ENCODE measurements around the gene PLEKHM2.

Gene PLEKHM2

GRCh38 chr1:15717418-15718125 is 33.5 kb downstream of the PLEKHM2 start:
- DNase-seq: no peak
- TF ChIP-seq GATA1 (IDR thresholded peaks at IDR 0.05; ENCODE audit: low read depth, low read length) (no peak), POLR2A (IDR thresholded peaks at IDR 0.05; ENCODE audit: low read length) (no peak)

GRCh38 chr1:15718199-15718601 is 34.1 kb downstream of the PLEKHM2 start:
- TF ChIP-seq GATA1 (IDR thresholded peaks at IDR 0.05; ENCODE audit: low read depth, low read length) (no peak), POLR2A (IDR thresholded peaks at IDR 0.05; ENCODE audit: low read length) (no peak)

GRCh38 chr1:15719381-15720120 is 35.4 kb downstream of the PLEKHM2 start:
- no peak for TF ChIP-seq POLR2A (IDR thresholded peaks at IDR 0.05; ENCODE audit: low read length)
- no peak for TF ChIP-seq GATA1 (IDR thresholded peaks at IDR 0.05; ENCODE audit: low read depth, low read length)
- peak in 1 of 2 experiments; percentile 19 for DNase-seq

More at GRCh38 chr1:15718199-15718601, 34.1 kb downstream of the PLEKHM2 start:
- no peak for DNase-seq

- DNase-seq: no peak
- TF ChIP-seq GATA1 (IDR thresholded peaks at IDR 0.05; ENCODE audit: low read depth, low read length): no peak
- TF ChIP-seq POLR2A (IDR thresholded peaks at IDR 0.05; ENCODE audit: low read length): no peak
Observed at GRCh38 chr1:15720861-15721260, 36.7 kb downstream of the PLEKHM2 start.

- DNase-seq: no peak
- TF ChIP-seq POLR2A (IDR thresholded peaks at IDR 0.05; ENCODE audit: low read length): no peak
- no peak for TF ChIP-seq GATA1 (IDR thresholded peaks at IDR 0.05; ENCODE audit: low read depth, low read length)
Observed at GRCh38 chr1:15722411-15722810, 38.3 kb downstream of the PLEKHM2 start.

- TF ChIP-seq POLR2A (IDR thresholded peaks at IDR 0.05; ENCODE audit: low read length) (no peak), GATA1 (IDR thresholded peaks at IDR 0.05; ENCODE audit: low read depth, low read length) (no peak)
- no peak for DNase-seq
Observed at GRCh38 chr1:15722836-15723532, 38.9 kb downstream of the PLEKHM2 start.

- DNase-seq: no peak
- TF ChIP-seq POLR2A (IDR thresholded peaks at IDR 0.05; ENCODE audit: low read length) (no peak), GATA1 (IDR thresholded peaks at IDR 0.05; ENCODE audit: low read depth, low read length) (no peak)
Observed at GRCh38 chr1:15723631-15724246, 39.6 kb downstream of the PLEKHM2 start.

GRCh38 chr1:15724949-15725880 is 41.1 kb downstream of the PLEKHM2 start:
- no peak for DNase-seq
- TF ChIP-seq POLR2A (IDR thresholded peaks at IDR 0.05; ENCODE audit: low read length) (no peak), GATA1 (IDR thresholded peaks at IDR 0.05; ENCODE audit: low read depth, low read length) (no peak)

GRCh38 chr1:15726508-15726907 is 42.4 kb downstream of the PLEKHM2 start:
- no peak for TF ChIP-seq GATA1 (IDR thresholded peaks at IDR 0.05; ENCODE audit: low read depth, low read length)
- no peak for TF ChIP-seq POLR2A (IDR thresholded peaks at IDR 0.05; ENCODE audit: low read length)
- no peak for DNase-seq

GRCh38 chr1:15727021-15727420 is 42.9 kb downstream of the PLEKHM2 start:
- TF ChIP-seq POLR2A (IDR thresholded peaks at IDR 0.05; ENCODE audit: low read length) (no peak), GATA1 (IDR thresholded peaks at IDR 0.05; ENCODE audit: low read depth, low read length) (no peak)
- DNase-seq: no peak

- no peak for DNase-seq
- TF ChIP-seq GATA1 (IDR thresholded peaks at IDR 0.05; ENCODE audit: low read depth, low read length) (no peak), POLR2A (IDR thresholded peaks at IDR 0.05; ENCODE audit: low read length) (no peak)
Observed at GRCh38 chr1:15727424-15727823, 43.3 kb downstream of the PLEKHM2 start.

- no peak for TF ChIP-seq GATA1 (IDR thresholded peaks at IDR 0.05; ENCODE audit: low read depth, low read length)
- no peak for TF ChIP-seq POLR2A (IDR thresholded peaks at IDR 0.05; ENCODE audit: low read length)
Observed at GRCh38 chr1:15727866-15728534, 43.9 kb downstream of the PLEKHM2 start.

More at GRCh38 chr1:15727866-15728534, 43.9 kb downstream of the PLEKHM2 start:
- DNase-seq: no peak
